PC-3 (cell line): ENCODE results near the gene NR2C2. TPM values are rescaled to one million over a fixed set of nuclear protein-coding genes. Genes with fewer than 3 reads are reported as not detected.

Experiments
- ATAC-seq: fragments of 200-7000 bp; cut with Tn5 transposase; 2 replicates; pipeline ENCODE4 v1.9.1; 2020; ENCODE audit warnings: mild to moderate bottlenecking, moderate library complexity
- BruUV-seq: library from RNA; stranded (reverse); fragments of 400-500 nt; replicated peaks from 2 replicates; lab custom pipeline; 2021; lab: Mats Ljungman, UMichigan
- CTCF ChIA-PET: fragments of 300-600 bp; sonication (Branson Sonifier 250); formaldehyde crosslinking; loops from one replicate; lab custom pipeline; 2022; ENCODE audit warnings: antibody characterized with exemption; lab: Charles Lee
- POLR2A ChIA-PET: fragments of 300-600 bp; sonication (Branson Sonifier 250); formaldehyde crosslinking; loops from one replicate; lab custom pipeline; 2022; ENCODE audit warnings: antibody characterized with exemption; ENCODE audit not compliant: unreplicated experiment; lab: Charles Lee
- DNase-seq: peaks from one replicate; pipeline ENCODE4 v3.0.0-alpha.2; 2015
- H2AFZ ChIP-seq: fragments of 300-600 bp; sonication (generic); 2 replicates; pipeline ENCODE4 v1.6.0; 2016; ENCODE audit warnings: antibody characterized with exemption, low read length
- H3F3A ChIP-seq: fragments of 300-600 bp; sonication (generic); one replicate; pipeline ENCODE4 v1.6.0; 2017; ENCODE audit warnings: antibody characterized with exemption, low read length, control low read depth, mild to moderate bottlenecking; ENCODE audit not compliant: unreplicated experiment
- H3K27ac ChIP-seq: fragments of 300-600 bp; sonication (generic); 2 replicates; pipeline ENCODE4 v1.5.1; 2016; ENCODE audit warnings: mild to moderate bottlenecking, low read length
- H3K27me3 ChIP-seq: fragments of 300-600 bp; sonication (generic); 2 replicates; pipeline ENCODE4 v1.6.1; 2016; ENCODE audit warnings: low read length, mixed read lengths
- H3K36me3 ChIP-seq: fragments of 300-600 bp; sonication (generic); 2 replicates; pipeline ENCODE4 v1.6.1; 2016; ENCODE audit warnings: low read depth, mixed run types, low read length, mixed read lengths
- H3K4me1 ChIP-seq: fragments of 300-600 bp; sonication (generic); 2 replicates; pipeline ENCODE4 v1.5.1; 2016; ENCODE audit warnings: low read length; ENCODE audit not compliant: insufficient read depth
- H3K4me2 ChIP-seq: fragments of 300-600 bp; sonication (generic); 2 replicates; pipeline ENCODE4 v1.6.0; 2016; ENCODE audit warnings: low read length
- H3K4me3 ChIP-seq: fragments of 300-600 bp; sonication (generic); 2 replicates; pipeline ENCODE4 v1.5.1; 2016; ENCODE audit warnings: mild to moderate bottlenecking, low read length, mixed read lengths
- H3K79me2 ChIP-seq: fragments of 300-600 bp; sonication (generic); 2 replicates; pipeline ENCODE4 v1.6.1; 2017; ENCODE audit warnings: low read length, mixed read lengths
- H3K9ac ChIP-seq: fragments of 300-600 bp; sonication (generic); 2 replicates; pipeline ENCODE4 v1.6.0; 2016; ENCODE audit warnings: mild to moderate bottlenecking, low read length
- H3K9me2 ChIP-seq: fragments of 300-600 bp; sonication (generic); replicated peaks from 2 replicates; pipeline ENCODE4 v1.6.1; 2016; ENCODE audit warnings: mixed run types, low read length, mixed read lengths
- H3K9me3 ChIP-seq: fragments of 300-600 bp; sonication (generic); 2 replicates; pipeline ENCODE4 v1.6.1; 2016; ENCODE audit warnings: low read length, mixed read lengths
- H4K20me1 ChIP-seq: fragments of 300-600 bp; sonication (generic); 2 replicates; pipeline ENCODE4 v1.6.1; 2016; ENCODE audit warnings: low read length, mixed read lengths
- EZH2 ChIP-seq: fragments of 300-600 bp; sonication (generic); IDR thresholded peaks from one replicate; pipeline ENCODE4 v1.6.1; 2017; ENCODE audit warnings: antibody characterized with exemption, mild to moderate bottlenecking, low read length; ENCODE audit not compliant: unreplicated experiment
- EZH2phosphoT487 ChIP-seq: fragments of 300-600 bp; sonication (generic); IDR thresholded peaks from 2 replicates; pipeline ENCODE4 v1.6.1; 2018; ENCODE audit warnings: mild to moderate bottlenecking, antibody characterized with exemption, low read length, borderline replicate concordance
- intact Hi-C: fragments of 100-400 bp; cut with micrococcal nuclease; formaldehyde crosslinking; loops from 2 replicates; pipeline ENCODE4 v1.9.0; 2023
- total RNA-seq: library from RNA; depleted of rRNA; stranded (reverse); fragments of >200 nt; gene quantifications from 2 replicates; pipeline ENCODE4 v1.2.3, GENCODE V29; 2014
- TF ChIP-seq, protein P1 (sequence below): fragments of 300-600 bp; sonication (generic); conservative IDR thresholded peaks from 2 replicates; pipeline ENCODE4 v1.5.1; 2017; ENCODE audit warnings: antibody characterized with exemption, low read depth, mild to moderate bottlenecking, low read length

The NR2C2 gene
- total RNA-seq, 1 experiment from 2014 or later = 21.9 TPM

DNA sequence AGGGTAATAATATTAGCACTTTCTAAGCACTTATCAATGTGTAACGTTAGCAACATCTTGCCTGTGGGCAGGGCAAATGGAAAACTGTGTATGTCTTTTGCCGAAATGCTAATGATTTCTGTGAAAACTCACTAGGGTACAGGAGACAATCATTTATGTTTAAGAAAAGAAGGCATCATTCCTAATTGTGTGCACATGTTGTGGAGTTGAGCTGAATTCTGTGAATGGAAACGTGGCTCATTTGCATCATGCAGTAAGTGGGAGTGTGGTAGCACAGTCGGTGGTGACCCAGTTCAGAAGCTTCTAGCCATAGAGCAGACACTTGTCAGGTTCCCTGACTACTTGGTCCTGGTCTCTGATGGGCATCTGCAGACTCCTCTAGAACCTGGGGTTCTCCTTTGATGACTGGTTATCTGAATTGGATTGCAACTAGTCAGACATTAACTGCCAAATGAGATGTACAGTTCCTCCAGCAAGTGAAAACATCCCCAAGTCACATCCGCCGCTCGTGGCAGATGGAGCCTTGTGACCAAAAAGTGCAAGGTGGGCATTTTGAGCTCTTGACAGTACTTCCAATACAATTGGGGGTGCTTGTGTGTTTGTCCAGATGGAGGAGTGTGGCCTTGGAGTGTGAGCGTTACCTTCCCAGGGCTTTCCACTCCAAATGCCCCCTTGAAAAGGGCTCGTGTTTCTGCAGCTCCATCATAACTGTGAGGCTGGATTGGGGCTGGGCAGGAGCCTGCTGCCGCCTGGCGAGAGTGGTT is 96.2 kb downstream of the NR2C2 start:
- ChIA-PET POLR2A (no interaction called here), CTCF (no interaction called here)
- no peaks in the 10 kb centered on the region for H3K79me2 ChIP-seq
- no TSS peak for BruUV-seq
- intact Hi-C loops = loop anchor here (5.0 kb wide), 1 partner anchor 116 kb away; no protein-coding TSS in a partner anchor
- H2AFZ ChIP-seq = no peak overlapping the region
- no peak overlapping the region for H3K27ac ChIP-seq
- DNase-seq = no peak
- TF ChIP-seq, protein P1, sequence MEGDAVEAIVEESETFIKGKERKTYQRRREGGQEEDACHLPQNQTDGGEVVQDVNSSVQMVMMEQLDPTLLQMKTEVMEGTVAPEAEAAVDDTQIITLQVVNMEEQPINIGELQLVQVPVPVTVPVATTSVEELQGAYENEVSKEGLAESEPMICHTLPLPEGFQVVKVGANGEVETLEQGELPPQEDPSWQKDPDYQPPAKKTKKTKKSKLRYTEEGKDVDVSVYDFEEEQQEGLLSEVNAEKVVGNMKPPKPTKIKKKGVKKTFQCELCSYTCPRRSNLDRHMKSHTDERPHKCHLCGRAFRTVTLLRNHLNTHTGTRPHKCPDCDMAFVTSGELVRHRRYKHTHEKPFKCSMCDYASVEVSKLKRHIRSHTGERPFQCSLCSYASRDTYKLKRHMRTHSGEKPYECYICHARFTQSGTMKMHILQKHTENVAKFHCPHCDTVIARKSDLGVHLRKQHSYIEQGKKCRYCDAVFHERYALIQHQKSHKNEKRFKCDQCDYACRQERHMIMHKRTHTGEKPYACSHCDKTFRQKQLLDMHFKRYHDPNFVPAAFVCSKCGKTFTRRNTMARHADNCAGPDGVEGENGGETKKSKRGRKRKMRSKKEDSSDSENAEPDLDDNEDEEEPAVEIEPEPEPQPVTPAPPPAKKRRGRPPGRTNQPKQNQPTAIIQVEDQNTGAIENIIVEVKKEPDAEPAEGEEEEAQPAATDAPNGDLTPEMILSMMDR = no peak
- no peak for TF ChIP-seq EZH2phosphoT487
- H3K4me2 ChIP-seq = no peak overlapping the region
- no peaks in the 10 kb centered on the region for H3K9me2 ChIP-seq
- H3K27me3 ChIP-seq = no peaks in the 10 kb centered on the region
- H3K4me1 ChIP-seq = no peaks in the 10 kb centered on the region
- no peak overlapping the region for H3K9ac ChIP-seq
- peaks cover 90% of the 10 kb centered on the region for H3K36me3 ChIP-seq
- ATAC-seq = no peak
- peaks cover 2% of the 10 kb centered on the region for H3F3A ChIP-seq
- H3K9me3 ChIP-seq = no peaks in the 10 kb centered on the region
- H3K4me3 ChIP-seq = no peak overlapping the region
- peaks cover 8% of the 10 kb centered on the region for H4K20me1 ChIP-seq

DNA sequence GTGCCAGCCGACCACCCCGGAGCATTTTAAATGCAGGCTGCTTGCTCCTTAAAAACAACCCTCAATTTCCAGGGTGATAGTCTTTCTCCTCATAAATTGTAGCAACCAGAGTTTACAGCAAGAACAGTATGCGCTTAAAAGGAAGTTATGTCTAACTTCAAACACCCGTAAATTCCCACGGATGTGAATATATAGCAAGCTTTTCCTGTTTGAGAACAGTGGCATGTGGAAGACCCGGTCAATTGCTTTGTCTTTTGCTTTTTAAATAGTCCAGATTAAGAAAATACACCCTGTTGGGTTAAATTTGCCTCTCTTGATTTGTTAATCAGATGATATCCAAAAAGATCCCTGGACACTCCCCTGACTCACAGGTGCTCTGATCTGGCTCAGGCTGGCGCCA is 96.9 kb downstream of the NR2C2 start:
- CTCF ChIA-PET = no interaction called here
- no peaks in the 10 kb centered on the region for H3K27me3 ChIP-seq
- no peaks in the 10 kb centered on the region for H3K79me2 ChIP-seq
- no peak overlapping the region for H3K9ac ChIP-seq
- H4K20me1 ChIP-seq = peaks cover 16% of the 10 kb centered on the region
- peaks cover 93% of the 10 kb centered on the region for H3K36me3 ChIP-seq
- H3K27ac ChIP-seq = no peak overlapping the region
- H3K9me2 ChIP-seq = no peaks in the 10 kb centered on the region
- H3K4me3 ChIP-seq = no peak overlapping the region
- no TSS peak for BruUV-seq
- no peak for ATAC-seq
- no peaks in the 10 kb centered on the region for H3K4me1 ChIP-seq
- peaks cover 2% of the 10 kb centered on the region for H3F3A ChIP-seq
- no peak for DNase-seq
- POLR2A ChIA-PET = no interaction called here
- no peak overlapping the region for H3K4me2 ChIP-seq
- intact Hi-C loops = loop anchor here (5.0 kb wide), 1 partner anchor 117 kb away; no protein-coding TSS in a partner anchor
- no peak overlapping the region for H2AFZ ChIP-seq
- H3K9me3 ChIP-seq = no peaks in the 10 kb centered on the region
- TF ChIP-seq, protein P1 = no peak
- TF ChIP-seq EZH2phosphoT487 = no peak
- no peak for TF ChIP-seq EZH2

DNA sequence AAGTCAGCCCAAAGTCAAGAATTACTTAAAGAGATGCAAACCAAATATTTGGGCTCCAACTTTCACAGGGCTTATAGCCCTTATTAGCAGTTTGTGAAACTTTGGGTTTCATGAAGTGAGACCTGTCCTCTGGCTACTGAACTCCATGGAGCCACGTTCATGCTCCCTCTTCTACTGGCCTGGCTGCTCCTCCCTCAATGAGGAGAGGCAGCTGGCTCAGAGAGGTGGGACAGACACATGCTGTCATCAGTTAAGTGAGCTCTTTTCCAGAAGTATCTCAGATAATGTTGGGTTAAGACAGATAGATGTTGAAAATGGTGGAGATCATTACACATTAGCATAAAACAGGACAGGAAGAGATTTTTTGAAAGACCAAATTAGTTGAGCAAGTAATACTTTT is 98.3 kb downstream of the NR2C2 start:
- no peaks in the 10 kb centered on the region for H3K4me1 ChIP-seq
- no peak for DNase-seq
- H2AFZ ChIP-seq = no peak overlapping the region
- peaks cover 22% of the 10 kb centered on the region for H4K20me1 ChIP-seq
- H3K9me3 ChIP-seq = no peaks in the 10 kb centered on the region
- H3K27ac ChIP-seq = no peak overlapping the region
- H3K4me2 ChIP-seq = no peak overlapping the region
- H3K4me3 ChIP-seq = no peak overlapping the region
- CTCF ChIA-PET = no interaction called here
- POLR2A ChIA-PET = no interaction called here
- ATAC-seq = no peak
- TF ChIP-seq EZH2 = no peak
- TF ChIP-seq, protein P1 = no peak
- no peak for TF ChIP-seq EZH2phosphoT487
- H3K36me3 ChIP-seq = peaks cover 97% of the 10 kb centered on the region
- BruUV-seq = no TSS peak
- H3K27me3 ChIP-seq = no peaks in the 10 kb centered on the region
- H3K9ac ChIP-seq = no peak overlapping the region
- intact Hi-C loops = no loop called here
- H3K79me2 ChIP-seq = peaks cover 7% of the 10 kb centered on the region
- H3K9me2 ChIP-seq = no peaks in the 10 kb centered on the region
- H3F3A ChIP-seq = peaks cover 2% of the 10 kb centered on the region
